ENCODE results near the gene PAWR.

Gene PAWR

DNA sequence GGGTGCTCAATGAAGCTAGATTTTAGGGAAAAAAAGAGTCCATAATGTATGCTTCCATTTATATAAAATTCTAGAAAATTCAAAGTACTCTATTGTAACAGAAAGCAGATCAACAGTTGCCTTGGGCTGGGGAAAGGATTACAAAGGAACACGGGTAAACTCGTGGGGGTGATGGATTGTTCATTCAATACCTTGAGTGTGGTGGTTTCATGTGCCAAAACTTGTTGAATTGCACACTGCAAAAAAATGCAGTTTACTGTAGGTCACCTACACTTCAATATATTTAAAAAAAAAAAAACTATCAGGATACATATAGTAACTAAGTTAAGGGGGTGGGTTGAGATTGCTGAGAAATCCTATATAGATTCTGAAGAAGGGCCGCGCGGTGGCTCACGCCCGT, 33.6 kb downstream of the PAWR start:
- Histone ChIP-seq H3K4me1 (ENCODE audit: low read length) (no peaks in the 10 kb centered on the region), H3K27ac (ENCODE audit: low read length) (no peak overlapping the region), H3K9ac (ENCODE audit: low read length) (no peak overlapping the region), H3K9me3 (replicated peaks; ENCODE audit: insufficient read depth, low read length) (no peaks in the 10 kb centered on the region), H3K4me3 (ENCODE audit: low read length) (no peak overlapping the region), H3F3A (ENCODE audit: insufficient read depth, low read length) (no peaks in the 10 kb centered on the region), H4K20me1 (ENCODE audit: insufficient read depth, low read length) (no peaks in the 10 kb centered on the region; the same call in 1 of the 2 replicates), H3K36me3 (replicated peaks; ENCODE audit: insufficient read depth, low read length) (no peaks in the 10 kb centered on the region), H3K79me2 (ENCODE audit: low read length) (peaks cover 51% of the 10 kb centered on the region), H2AFZ (ENCODE audit: low read length) (no peak overlapping the region), H3K27me3 (replicated peaks; ENCODE audit: insufficient read depth, low read length) (no peaks in the 10 kb centered on the region), H3K4me2 (ENCODE audit: low read depth, low read length) (no peak overlapping the region), H3K9me2 (replicated peaks; ENCODE audit: insufficient read depth, low read length) (no peaks in the 10 kb centered on the region)
- DNase-seq: no peak
- TF ChIP-seq EZH2 (optimal IDR thresholded peaks at IDR 0.05; ENCODE audit: low read depth, low read length) (no peak), EZH2phosphoT487 (IDR thresholded peaks at IDR 0.05; ENCODE audit: low read length) (no peak)
- TF ChIP-seq, protein P1, sequence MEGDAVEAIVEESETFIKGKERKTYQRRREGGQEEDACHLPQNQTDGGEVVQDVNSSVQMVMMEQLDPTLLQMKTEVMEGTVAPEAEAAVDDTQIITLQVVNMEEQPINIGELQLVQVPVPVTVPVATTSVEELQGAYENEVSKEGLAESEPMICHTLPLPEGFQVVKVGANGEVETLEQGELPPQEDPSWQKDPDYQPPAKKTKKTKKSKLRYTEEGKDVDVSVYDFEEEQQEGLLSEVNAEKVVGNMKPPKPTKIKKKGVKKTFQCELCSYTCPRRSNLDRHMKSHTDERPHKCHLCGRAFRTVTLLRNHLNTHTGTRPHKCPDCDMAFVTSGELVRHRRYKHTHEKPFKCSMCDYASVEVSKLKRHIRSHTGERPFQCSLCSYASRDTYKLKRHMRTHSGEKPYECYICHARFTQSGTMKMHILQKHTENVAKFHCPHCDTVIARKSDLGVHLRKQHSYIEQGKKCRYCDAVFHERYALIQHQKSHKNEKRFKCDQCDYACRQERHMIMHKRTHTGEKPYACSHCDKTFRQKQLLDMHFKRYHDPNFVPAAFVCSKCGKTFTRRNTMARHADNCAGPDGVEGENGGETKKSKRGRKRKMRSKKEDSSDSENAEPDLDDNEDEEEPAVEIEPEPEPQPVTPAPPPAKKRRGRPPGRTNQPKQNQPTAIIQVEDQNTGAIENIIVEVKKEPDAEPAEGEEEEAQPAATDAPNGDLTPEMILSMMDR (IDR thresholded peaks at IDR 0.05; ENCODE audit: low read length): no peak

DNA sequence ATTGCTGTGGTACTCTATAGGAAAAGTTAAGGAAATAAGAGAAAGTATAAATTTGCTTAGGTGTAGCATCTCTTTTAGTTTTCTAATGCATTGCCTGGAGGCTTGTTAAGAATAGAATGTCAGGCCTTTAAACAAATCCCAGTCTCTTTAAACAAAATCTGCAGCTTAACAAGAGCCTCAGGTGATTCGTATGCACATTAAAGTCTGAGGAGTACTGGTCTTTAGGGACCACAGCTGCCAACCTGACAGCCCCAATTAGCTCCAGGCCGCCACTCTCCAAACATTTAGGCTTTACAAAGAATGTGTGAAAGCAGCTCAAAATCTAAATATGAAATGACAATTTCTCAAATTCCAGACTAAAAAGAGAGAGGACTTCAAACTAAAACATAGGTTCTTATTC, 35.7 kb downstream of the PAWR start:
- H3K9ac ChIP-seq (ENCODE audit: low read length): no peak overlapping the region
- H3K4me3 ChIP-seq (ENCODE audit: low read length): no peak overlapping the region
- H3K27ac ChIP-seq (ENCODE audit: low read length): no peak overlapping the region
- no peaks in the 10 kb centered on the region for H4K20me1 ChIP-seq (ENCODE audit: insufficient read depth, low read length)
- H2AFZ ChIP-seq (ENCODE audit: low read length): no peak overlapping the region
- TF ChIP-seq EZH2phosphoT487 (IDR thresholded peaks at IDR 0.05; ENCODE audit: low read length) (no peak), EZH2 (optimal IDR thresholded peaks at IDR 0.05; ENCODE audit: low read depth, low read length) (no peak)
- TF ChIP-seq, protein P1 (IDR thresholded peaks at IDR 0.05; ENCODE audit: low read length): no peak
- no peaks in the 10 kb centered on the region for H3K36me3 ChIP-seq (replicated peaks; ENCODE audit: insufficient read depth, low read length)
- H3K9me2 ChIP-seq (replicated peaks; ENCODE audit: insufficient read depth, low read length): no peaks in the 10 kb centered on the region
- no peak for DNase-seq
- H3K4me1 ChIP-seq (ENCODE audit: low read length): no peaks in the 10 kb centered on the region
- H3K27me3 ChIP-seq (replicated peaks; ENCODE audit: insufficient read depth, low read length): no peaks in the 10 kb centered on the region
- H3K4me2 ChIP-seq (ENCODE audit: low read depth, low read length): no peak overlapping the region
- H3F3A ChIP-seq (ENCODE audit: insufficient read depth, low read length): no peaks in the 10 kb centered on the region
- peaks cover 51% of the 10 kb centered on the region for H3K79me2 ChIP-seq (ENCODE audit: low read length)
- no peaks in the 10 kb centered on the region for H3K9me3 ChIP-seq (replicated peaks; ENCODE audit: insufficient read depth, low read length)

DNA sequence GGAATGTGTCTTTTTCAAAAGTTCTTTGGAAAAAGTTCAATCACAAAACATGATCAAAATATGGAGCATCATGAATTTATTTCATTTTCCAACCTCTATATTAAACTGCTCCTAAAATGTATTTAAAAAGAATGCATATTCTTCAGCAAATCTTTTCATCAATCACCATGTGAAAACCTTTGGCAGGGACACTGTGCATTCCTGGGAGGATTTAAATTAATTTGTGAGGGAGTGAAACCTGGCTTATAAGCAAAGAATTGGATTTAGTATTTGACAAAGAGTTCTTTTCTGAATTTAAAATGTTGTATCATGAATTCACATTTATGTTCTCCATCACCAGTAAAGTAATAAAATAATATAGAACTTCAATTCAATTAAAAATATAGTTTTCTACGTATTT, 38.2 kb downstream of the PAWR start:
- Histone ChIP-seq H3K4me3 (ENCODE audit: low read length) (no peak overlapping the region), H3K9me3 (replicated peaks; ENCODE audit: insufficient read depth, low read length) (no peaks in the 10 kb centered on the region), H3K27me3 (replicated peaks; ENCODE audit: insufficient read depth, low read length) (no peaks in the 10 kb centered on the region), H3K4me2 (ENCODE audit: low read depth, low read length) (no peak overlapping the region), H3K36me3 (replicated peaks; ENCODE audit: insufficient read depth, low read length) (no peaks in the 10 kb centered on the region), H3K9me2 (replicated peaks; ENCODE audit: insufficient read depth, low read length) (no peaks in the 10 kb centered on the region), H2AFZ (ENCODE audit: low read length) (no peak overlapping the region), H3K79me2 (ENCODE audit: low read length) (peaks cover 59% of the 10 kb centered on the region), H3K9ac (ENCODE audit: low read length) (no peak overlapping the region), H3K4me1 (ENCODE audit: low read length) (no peaks in the 10 kb centered on the region), H3K27ac (ENCODE audit: low read length) (no peak overlapping the region), H4K20me1 (ENCODE audit: insufficient read depth, low read length) (no peaks in the 10 kb centered on the region), H3F3A (ENCODE audit: insufficient read depth, low read length) (no peaks in the 10 kb centered on the region)
- DNase-seq: no peak
- no peak for TF ChIP-seq EZH2phosphoT487 (IDR thresholded peaks at IDR 0.05; ENCODE audit: low read length)
- TF ChIP-seq, protein P1 (IDR thresholded peaks at IDR 0.05; ENCODE audit: low read length): no peak
- no peak for TF ChIP-seq EZH2 (optimal IDR thresholded peaks at IDR 0.05; ENCODE audit: low read depth, low read length)

Measured in MM.1S (cell line).